GM12878 (cell line): Measurements from ENCODE around the gene SHANK3. TPM values are rescaled to one million over a fixed set of nuclear protein-coding genes. Genes with fewer than 3 reads are reported as not detected.

ENCODE experiments used
- ATAC-seq: fragments of 200-7000 bp; cut with Tn5 transposase; 3 replicates; pipeline ENCODE4 v1.9.1; 2020; ENCODE audit warnings: mild to moderate bottlenecking, moderate library complexity
- BruUV-seq: library from RNA; stranded (reverse); fragments of 400-500 nt; replicated peaks from 2 replicates; lab custom pipeline; 2021; lab: Mats Ljungman, UMichigan
- CTCF ChIA-PET: fragments of 300-600 bp; sonication (Branson Sonifier 250); formaldehyde crosslinking; extraction: SDS; loops from one replicate; lab custom pipeline; 2021; ENCODE audit warnings: inconsistent platforms; lab: Yijun Ruan, JAX
- POLR2A ChIA-PET: fragments of 350-600 bp; formaldehyde crosslinking; extraction: SDS; loops from one replicate; lab custom pipeline; 2021; ENCODE audit warnings: inconsistent platforms; lab: Charles Lee
- RAD21 ChIA-PET: fragments of 300-600 bp; sonication (Branson Sonifier 250); formaldehyde crosslinking; loops from one replicate; lab custom pipeline; 2023; ENCODE audit warnings: antibody characterized with exemption; ENCODE audit not compliant: unreplicated experiment; lab: Charles Lee
- SMC1A ChIA-PET: fragments of 300-600 bp; sonication (Branson Sonifier 250); formaldehyde crosslinking; loops from one replicate; lab custom pipeline; 2023; ENCODE audit not compliant: unreplicated experiment, uncharacterized antibody; lab: Charles Lee
- DNase-seq: peaks from one replicate; pipeline ENCODE4 v3.0.0-alpha.2; 2011; ENCODE audit warnings: low read depth, low spot score
- FAIRE-seq: peaks from 3 replicates; lab custom pipeline; 2011; peaks lifted over from hg19 to GRCh38; lab: Jason Lieb, UNC
- H2AFZ ChIP-seq: 2 replicates; pipeline ENCODE4 v1.6.0; 2011; ENCODE audit warnings: low read depth, low read length, control low read depth; ENCODE audit not compliant: control insufficient read depth
- H3K27ac ChIP-seq: 2 replicates; pipeline ENCODE4 v1.5.1; 2011; ENCODE audit warnings: control low read depth; ENCODE audit not compliant: control insufficient read depth, insufficient read depth
- H3K27me3 ChIP-seq, 2 experiments: replicated peaks in 1 of 2; 2 replicates each; pipeline versions ENCODE4 v1.6.0 to v1.6.1; 2011; ENCODE audit warnings: low read length in 1 of 2; ENCODE audit not compliant: control insufficient read depth in 2 of 2, insufficient read depth in 2 of 2
- H3K36me3 ChIP-seq, 2 experiments: 2 replicates each; pipeline ENCODE4 v1.5.1; 2011; ENCODE audit warnings: low read length in 1 of 2; ENCODE audit not compliant: control insufficient read depth in 2 of 2, insufficient read depth in 2 of 2
- H3K4me1 ChIP-seq: 2 replicates; pipeline ENCODE4 v1.6.1; 2011; ENCODE audit warnings: mild to moderate bottlenecking, low read length, moderate library complexity, mixed read lengths; ENCODE audit not compliant: control insufficient read depth, insufficient read depth
- H3K4me2 ChIP-seq: 2 replicates; pipeline ENCODE4 v1.6.0; 2011; ENCODE audit warnings: control low read depth; ENCODE audit not compliant: control insufficient read depth, insufficient read depth
- H3K4me3 ChIP-seq: fragments of 200-600 bp; sonication (generic); 2 replicates; pipeline ENCODE4 v1.5.1; 2016
- H3K79me2 ChIP-seq: 2 replicates; pipeline ENCODE4 v1.6.0; 2011; ENCODE audit warnings: low read length; ENCODE audit not compliant: control insufficient read depth, insufficient read depth
- H3K9ac ChIP-seq: 2 replicates; pipeline ENCODE4 v1.8.0; 2011; ENCODE audit warnings: low read length, control low read depth, mixed read lengths; ENCODE audit not compliant: control insufficient read depth, insufficient read depth
- H3K9me3 ChIP-seq: replicated peaks from 3 replicates; pipeline ENCODE4 v1.5.1; 2011; ENCODE audit warnings: mild to moderate bottlenecking, low read length; ENCODE audit not compliant: control insufficient read depth, insufficient read depth
- H4K20me1 ChIP-seq: 2 replicates; pipeline ENCODE4 v1.6.0; 2011; ENCODE audit not compliant: control insufficient read depth, insufficient read depth
- CREB1 ChIP-seq: IDR thresholded peaks from 2 replicates; pipeline ENCODE4 v1.6.1; 2012; ENCODE audit warnings: low read depth, mild to moderate bottlenecking, inconsistent platforms
- HDGF ChIP-seq: fragments of 450-650 bp; IDR thresholded peaks from 2 replicates; pipeline ENCODE4 v1.6.1; 2016; ENCODE audit warnings: antibody characterized with exemption
- JUND ChIP-seq: IDR thresholded peaks from 2 replicates; pipeline ENCODE4 v1.6.1; 2012; ENCODE audit warnings: low read depth, mild to moderate bottlenecking, low read length, improper control_type of control experiment, moderate library complexity
- MXI1 ChIP-seq: fragments of 150-350 bp; IDR thresholded peaks from 2 replicates; pipeline ENCODE4 v1.6.1; 2011; ENCODE audit warnings: low read depth, mild to moderate bottlenecking, inconsistent platforms, low read length, improper control_type of control experiment
- MYC ChIP-seq: IDR thresholded peaks from 2 replicates; pipeline ENCODE4 v1.6.1; 2011; ENCODE audit warnings: mild to moderate bottlenecking, low read length, moderate library complexity, inconsistent platforms; ENCODE audit not compliant: insufficient read depth, insufficient replicate concordance, insufficient read length, severe bottlenecking
- PAX5 ChIP-seq: IDR thresholded peaks from 2 replicates; pipeline ENCODE4 v1.6.1; 2011; ENCODE audit warnings: low read depth, low read length, borderline replicate concordance
- POLR2AphosphoS5 ChIP-seq: IDR thresholded peaks from 2 replicates; pipeline ENCODE4 v1.6.1; 2011; ENCODE audit warnings: mild to moderate bottlenecking, low read length, inconsistent platforms
- RELA ChIP-seq: fragments of 450-650 bp; IDR thresholded peaks from 2 replicates; pipeline ENCODE4 v1.8.0; 2014; ENCODE audit warnings: borderline replicate concordance; ENCODE audit not compliant: partially characterized antibody
- SREBF2 ChIP-seq: IDR thresholded peaks from 2 replicates; pipeline ENCODE4 v1.6.1; 2012; ENCODE audit warnings: mild to moderate bottlenecking, low read length
- STAT3 ChIP-seq: IDR thresholded peaks from 2 replicates; pipeline ENCODE4 v1.6.1; 2011; ENCODE audit warnings: low read depth, low read length, improper control_type of control experiment
- ZNF217 ChIP-seq: fragments of 450-650 bp; IDR thresholded peaks from 2 replicates; pipeline ENCODE4 v1.6.1; 2017; ENCODE audit warnings: antibody characterized with exemption, mild to moderate bottlenecking
- ZNF24 ChIP-seq: fragments of 450-650 bp; IDR thresholded peaks from 2 replicates; pipeline ENCODE4 v1.6.1; 2017; ENCODE audit warnings: antibody characterized with exemption, mild to moderate bottlenecking
- ZSCAN29 ChIP-seq: fragments of 450-650 bp; IDR thresholded peaks from 2 replicates; pipeline ENCODE4 v1.6.1; 2017; ENCODE audit warnings: mild to moderate bottlenecking, moderate library complexity
- WGBS: methylation state at CpG from one replicate; pipeline ENCODE4 v1.1.6; 2016; ENCODE audit warnings: low lambda C conversion rate; ENCODE audit not compliant: insufficient replicate concordance, insufficient coverage; ENCODE audit errors: missing lambda C conversion rate; 5-methylcytosine and 5-hydroxymethylcytosine counted together
- in situ Hi-C: fragments of 300-500 bp; cut with MboI; formaldehyde crosslinking; loops from 9 replicates; pipeline ENCODE4 v1.14.3; 2018; ENCODE audit warnings: mixed read lengths
- intact Hi-C: fragments of 100-400 bp; cut with micrococcal nuclease; formaldehyde crosslinking; loops from one replicate; pipeline ENCODE4 v1.14.2; 2022; ENCODE audit not compliant: unreplicated experiment
- polyA plus RNA-seq, 11 experiments: library from polyadenylated mRNA; depleted of rRNA in 4 of 11; unstranded in 6 of 11; stranded (reverse) in 5 of 11; fragments of >200 nt; fragmentation: Nextera tagmentation in 4 of 11; fragmentation: Illumina TruSeq in 1 of 11; extraction: Ambion mirVana in 4 of 11; extraction: Trizol in 1 of 11; gene quantifications; 1 replicate in 1 of 11; 2 replicates in 10 of 11; pipeline versions ENCODE4 v1.2.1 to v1.2.3, GENCODE V29; 2011 to 2016; ENCODE audit warnings: inconsistent platforms in 2 of 11, missing spikeins in 2 of 11, low read depth in 1 of 11
- total RNA-seq, 4 experiments: library from RNA; depleted of rRNA in 3 of 4; stranded (reverse); fragments of >200 nt in 3 of 4; fragmentation: Illumina TruSeq in 1 of 4; extraction: Trizol in 1 of 4; gene quantifications; 2 replicates each; pipeline versions ENCODE4 v1.2.1 to v1.2.3, GENCODE V29; 2013 to 2021
- TF ChIP-seq, protein P1 (sequence below): fragments of 150-350 bp; IDR thresholded peaks from 2 replicates; pipeline ENCODE4 v1.6.1; 2014; ENCODE audit warnings: mild to moderate bottlenecking, low read depth, low read length
- TF ChIP-seq, protein P2 (sequence below): IDR thresholded peaks from 2 replicates; pipeline ENCODE4 v1.6.1; 2011; ENCODE audit warnings: borderline replicate concordance, low read depth, mild to moderate bottlenecking, moderate library complexity, low read length; ENCODE audit not compliant: insufficient read depth, poor library complexity, severe bottlenecking
- TF ChIP-seq, protein P3 (sequence below): fragments of 450-650 bp; formaldehyde crosslinking; IDR thresholded peaks from 2 replicates; pipeline ENCODE4 v1.5.0; 2022; ENCODE audit warnings: mild to moderate bottlenecking, missing genetic modification characterization

SHANK3 gene
- total and polyA plus RNA-seq, 10 of the 15 experiments (the other 5 are each of a cell fraction or from before 2014, with no cell fraction given), result under 0.01 to 0.10 (median 0.05) TPM; not detected in 6

DNA sequence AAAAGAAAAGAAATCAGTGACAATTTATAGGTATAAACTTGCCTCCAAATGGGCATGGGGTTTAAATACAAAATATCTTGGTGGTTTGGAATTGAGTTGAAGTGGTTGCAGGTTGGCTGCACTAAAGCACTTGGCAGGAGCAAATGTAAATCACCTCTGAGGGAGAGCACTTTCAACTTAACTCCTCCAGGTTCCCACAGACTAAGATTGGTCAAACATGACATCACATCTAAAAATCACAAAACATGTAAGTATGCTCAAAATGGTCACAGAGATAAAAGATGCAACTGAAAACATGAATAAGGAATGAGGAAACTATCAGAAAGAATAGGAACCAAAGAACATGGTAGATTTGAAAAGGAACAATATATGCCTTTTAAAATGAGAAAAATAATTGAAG is 12.3 kb upstream of the SHANK3 start (continued):
- TF ChIP-seq SREBF2, result no peak
- TF ChIP-seq, protein P1, sequence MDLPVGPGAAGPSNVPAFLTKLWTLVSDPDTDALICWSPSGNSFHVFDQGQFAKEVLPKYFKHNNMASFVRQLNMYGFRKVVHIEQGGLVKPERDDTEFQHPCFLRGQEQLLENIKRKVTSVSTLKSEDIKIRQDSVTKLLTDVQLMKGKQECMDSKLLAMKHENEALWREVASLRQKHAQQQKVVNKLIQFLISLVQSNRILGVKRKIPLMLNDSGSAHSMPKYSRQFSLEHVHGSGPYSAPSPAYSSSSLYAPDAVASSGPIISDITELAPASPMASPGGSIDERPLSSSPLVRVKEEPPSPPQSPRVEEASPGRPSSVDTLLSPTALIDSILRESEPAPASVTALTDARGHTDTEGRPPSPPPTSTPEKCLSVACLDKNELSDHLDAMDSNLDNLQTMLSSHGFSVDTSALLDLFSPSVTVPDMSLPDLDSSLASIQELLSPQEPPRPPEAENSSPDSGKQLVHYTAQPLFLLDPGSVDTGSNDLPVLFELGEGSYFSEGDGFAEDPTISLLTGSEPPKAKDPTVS, result no peak
- no peak for TF ChIP-seq ZNF24

DNA sequence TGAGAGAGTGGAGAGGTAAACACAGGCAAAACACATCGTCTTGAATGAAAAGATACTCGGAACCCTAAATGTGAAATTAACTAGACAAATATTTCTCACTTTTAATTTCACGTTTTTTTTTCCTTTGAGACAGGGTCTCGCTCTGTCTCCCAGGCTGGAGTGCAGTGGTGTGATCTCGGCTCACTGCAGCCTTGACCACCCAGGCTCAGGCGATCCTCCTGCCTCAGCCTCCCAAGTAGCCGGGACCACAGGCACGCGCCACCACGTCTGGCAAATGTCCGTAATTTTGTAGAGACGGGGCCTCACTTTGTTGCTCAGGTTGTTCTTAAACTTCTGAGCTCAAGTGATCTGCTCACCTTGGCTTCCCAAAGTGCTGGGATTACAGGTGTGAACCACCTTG is 7.4 kb upstream of the SHANK3 start:
- no peak overlapping the region for H2AFZ ChIP-seq
- H3K79me2 ChIP-seq, result no peaks in the 10 kb centered on the region
- no peaks in the 10 kb centered on the region; the same call in 1 of the 2 replicates for H3K4me1 ChIP-seq
- H3K27ac ChIP-seq, result no peak overlapping the region
- ChIA-PET POLR2A (no interaction called here), SMC1A (interaction anchor here (1.6 kb wide), 1 partner anchor 18 kb away, joined by 5 read pairs; no protein-coding TSS in a partner anchor), RAD21 (no interaction called here), CTCF (no interaction called here)
- H3K27me3 ChIP-seq, result no peaks in the 10 kb centered on the region; a peak in 1 of 4 replicates
- no peak for FAIRE-seq
- H3K4me2 ChIP-seq, result no peak overlapping the region
- H4K20me1 ChIP-seq, result no peaks in the 10 kb centered on the region
- H3K4me3 ChIP-seq, result no peak overlapping the region
- no peak for ATAC-seq
- TF ChIP-seq RELA, result no peak
- no peak for TF ChIP-seq HDGF
- TF ChIP-seq ZSCAN29, result no peak
- TF ChIP-seq, protein P2, sequence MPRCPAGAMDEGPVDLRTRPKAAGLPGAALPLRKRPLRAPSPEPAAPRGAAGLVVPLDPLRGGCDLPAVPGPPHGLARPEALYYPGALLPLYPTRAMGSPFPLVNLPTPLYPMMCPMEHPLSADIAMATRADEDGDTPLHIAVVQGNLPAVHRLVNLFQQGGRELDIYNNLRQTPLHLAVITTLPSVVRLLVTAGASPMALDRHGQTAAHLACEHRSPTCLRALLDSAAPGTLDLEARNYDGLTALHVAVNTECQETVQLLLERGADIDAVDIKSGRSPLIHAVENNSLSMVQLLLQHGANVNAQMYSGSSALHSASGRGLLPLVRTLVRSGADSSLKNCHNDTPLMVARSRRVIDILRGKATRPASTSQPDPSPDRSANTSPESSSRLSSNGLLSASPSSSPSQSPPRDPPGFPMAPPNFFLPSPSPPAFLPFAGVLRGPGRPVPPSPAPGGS, result no peak
- no peak for TF ChIP-seq JUND
- TF ChIP-seq, protein P3, sequence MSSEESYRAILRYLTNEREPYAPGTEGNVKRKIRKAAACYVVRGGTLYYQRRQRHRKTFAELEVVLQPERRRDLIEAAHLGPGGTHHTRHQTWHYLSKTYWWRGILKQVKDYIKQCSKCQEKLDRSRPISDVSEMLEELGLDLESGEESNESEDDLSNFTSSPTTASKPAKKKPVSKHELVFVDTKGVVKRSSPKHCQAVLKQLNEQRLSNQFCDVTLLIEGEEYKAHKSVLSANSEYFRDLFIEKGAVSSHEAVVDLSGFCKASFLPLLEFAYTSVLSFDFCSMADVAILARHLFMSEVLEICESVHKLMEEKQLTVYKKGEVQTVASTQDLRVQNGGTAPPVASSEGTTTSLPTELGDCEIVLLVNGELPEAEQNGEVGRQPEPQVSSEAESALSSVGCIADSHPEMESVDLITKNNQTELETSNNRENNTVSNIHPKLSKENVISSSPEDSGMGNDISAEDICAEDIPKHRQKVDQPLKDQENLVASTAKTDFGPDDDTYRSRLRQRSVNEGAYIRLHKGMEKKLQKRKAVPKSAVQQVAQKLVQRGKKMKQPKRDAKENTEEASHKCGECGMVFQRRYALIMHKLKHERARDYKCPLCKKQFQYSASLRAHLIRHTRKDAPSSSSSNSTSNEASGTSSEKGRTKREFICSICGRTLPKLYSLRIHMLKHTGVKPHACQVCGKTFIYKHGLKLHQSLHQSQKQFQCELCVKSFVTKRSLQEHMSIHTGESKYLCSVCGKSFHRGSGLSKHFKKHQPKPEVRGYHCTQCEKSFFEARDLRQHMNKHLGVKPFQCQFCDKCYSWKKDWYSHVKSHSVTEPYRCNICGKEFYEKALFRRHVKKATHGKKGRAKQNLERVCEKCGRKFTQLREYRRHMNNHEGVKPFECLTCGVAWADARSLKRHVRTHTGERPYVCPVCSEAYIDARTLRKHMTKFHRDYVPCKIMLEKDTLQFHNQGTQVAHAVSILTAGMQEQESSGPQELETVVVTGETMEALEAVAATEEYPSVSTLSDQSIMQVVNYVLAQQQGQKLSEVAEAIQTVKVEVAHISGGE (CRISPR knock-in tag), result no peak
- no peak for TF ChIP-seq CREB1
- no peak for TF ChIP-seq ZNF217
- no peak for TF ChIP-seq POLR2AphosphoS5
- TF ChIP-seq MYC, result no peak
- no peak for TF ChIP-seq STAT3
- TF ChIP-seq MXI1, result no peak
- TF ChIP-seq PAX5, result no peak
- no peaks in the 10 kb centered on the region for H3K36me3 ChIP-seq
- in situ Hi-C loops, result no loop called here
- no peak for DNase-seq
- no TSS peak for BruUV-seq
- H3K9me3 ChIP-seq, result no peaks in the 10 kb centered on the region
- H3K9ac ChIP-seq, result no peak overlapping the region
- WGBS, result 52% methylated on average over 12 of the region's 12 CpGs
- intact Hi-C loops, result no loop called here
